Stromal cell of bone marrow (primary cell): ENCODE measurements around the gene PGLYRP2.
"Not testable (repeated sequence)": the region's sequence is repeated elsewhere in the genome, so short reads cannot be mapped to it uniquely, and the experiment has no call there.

ENCODE experiments used
- DNase-seq: peaks from one replicate; pipeline ENCODE4 v3.0.0-alpha.2; 2012; ENCODE audit warnings: low read depth

PGLYRP2 gene, protein sequence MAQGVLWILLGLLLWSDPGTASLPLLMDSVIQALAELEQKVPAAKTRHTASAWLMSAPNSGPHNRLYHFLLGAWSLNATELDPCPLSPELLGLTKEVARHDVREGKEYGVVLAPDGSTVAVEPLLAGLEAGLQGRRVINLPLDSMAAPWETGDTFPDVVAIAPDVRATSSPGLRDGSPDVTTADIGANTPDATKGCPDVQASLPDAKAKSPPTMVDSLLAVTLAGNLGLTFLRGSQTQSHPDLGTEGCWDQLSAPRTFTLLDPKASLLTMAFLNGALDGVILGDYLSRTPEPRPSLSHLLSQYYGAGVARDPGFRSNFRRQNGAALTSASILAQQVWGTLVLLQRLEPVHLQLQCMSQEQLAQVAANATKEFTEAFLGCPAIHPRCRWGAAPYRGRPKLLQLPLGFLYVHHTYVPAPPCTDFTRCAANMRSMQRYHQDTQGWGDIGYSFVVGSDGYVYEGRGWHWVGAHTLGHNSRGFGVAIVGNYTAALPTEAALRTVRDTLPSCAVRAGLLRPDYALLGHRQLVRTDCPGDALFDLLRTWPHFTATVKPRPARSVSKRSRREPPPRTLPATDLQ

DNA sequence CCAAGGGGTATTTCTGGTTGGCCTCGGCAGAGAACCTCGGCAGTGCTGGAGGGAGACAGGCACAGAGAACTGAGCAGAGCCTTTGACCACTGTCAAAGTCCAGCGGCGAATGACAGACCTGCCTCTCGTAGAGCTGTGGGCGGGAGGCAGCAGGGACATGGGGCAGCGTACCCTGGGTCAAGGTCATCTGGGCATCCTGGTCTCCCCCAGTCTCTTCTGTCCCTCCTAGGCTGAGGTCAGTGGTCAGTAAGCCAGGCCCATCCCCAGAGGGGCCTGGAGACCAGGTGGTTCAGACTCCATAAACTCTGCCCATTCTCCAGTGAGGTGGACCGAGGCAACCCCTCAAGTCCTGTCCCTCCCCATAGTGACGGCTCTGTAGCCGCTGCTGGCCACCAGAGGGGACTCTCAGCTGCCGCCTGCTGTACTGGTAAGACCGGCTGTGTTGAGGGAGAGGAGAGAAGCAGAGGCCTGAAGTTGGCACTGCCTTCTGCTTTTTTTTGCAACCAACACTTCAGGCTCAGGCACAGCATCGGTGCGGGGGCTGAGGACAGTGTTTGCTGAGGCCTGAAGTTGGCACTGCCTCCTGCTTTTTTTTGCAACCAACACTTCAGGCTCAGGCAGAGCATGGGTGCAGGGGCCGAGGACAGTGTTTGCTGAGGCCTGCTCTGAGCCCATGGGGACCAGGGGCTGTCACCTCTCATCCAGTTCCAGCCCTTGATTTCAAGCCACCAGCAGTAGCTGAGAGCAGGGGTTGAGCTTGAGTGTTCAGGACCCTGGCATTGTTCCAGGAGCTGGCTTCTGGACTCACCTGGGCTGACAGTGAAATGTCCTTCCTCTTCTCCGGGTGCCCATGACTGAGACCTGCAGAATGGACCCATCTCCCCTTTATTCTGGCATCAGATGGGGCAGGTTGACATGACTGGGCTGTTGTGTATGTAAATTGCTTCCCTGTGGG, at the start of gene PGLYRP2:
TSS of gene PGLYRP2 (minus strand) at position 111 of the 955 bp plus-strand sequence. CDS start 130 bp downstream, outside the sequence.
- no peak for DNase-seq

DNA sequence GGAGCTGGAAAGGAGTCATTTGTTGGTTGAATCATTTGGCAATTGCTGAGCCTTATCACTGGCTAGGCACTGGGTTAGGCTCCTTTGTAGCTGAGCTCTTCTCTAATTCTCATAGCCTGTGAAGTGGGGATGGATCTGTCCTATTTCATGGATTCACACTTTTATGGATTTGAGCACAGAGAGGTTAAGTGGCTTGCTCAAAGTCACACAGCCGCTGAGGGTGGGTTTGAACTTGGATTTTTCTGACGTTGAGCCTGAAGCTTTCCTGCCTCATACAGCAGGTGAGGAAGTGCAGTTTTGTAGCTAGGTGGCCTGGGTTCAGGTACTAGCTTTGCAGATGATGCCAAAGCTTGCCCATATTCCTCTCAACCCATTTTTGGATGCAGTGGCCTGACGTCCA, 48.4 kb upstream of the PGLYRP2 start:
- DNase-seq, result no peak

DNA sequence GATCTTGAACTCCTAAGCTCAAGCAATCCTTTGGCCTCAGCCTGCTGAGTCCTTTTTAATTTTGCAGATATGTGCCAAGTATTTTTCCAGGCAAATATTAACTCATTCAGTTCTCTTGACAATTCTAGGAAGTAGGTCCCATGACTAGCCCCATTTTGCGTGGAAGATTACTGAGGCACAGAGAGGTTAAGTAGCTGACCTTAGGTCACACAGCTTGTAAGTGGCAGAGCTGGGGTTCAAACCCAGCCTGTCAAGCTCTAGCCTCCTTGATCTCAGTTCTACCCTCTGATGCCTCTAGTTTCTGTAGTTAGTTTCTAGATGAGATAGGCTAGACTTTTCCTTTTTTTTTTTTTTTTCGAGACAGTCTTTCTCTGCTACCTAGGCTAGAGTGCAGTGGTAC, 47.1 kb upstream of the PGLYRP2 start:
- DNase-seq, result no peak

DNA sequence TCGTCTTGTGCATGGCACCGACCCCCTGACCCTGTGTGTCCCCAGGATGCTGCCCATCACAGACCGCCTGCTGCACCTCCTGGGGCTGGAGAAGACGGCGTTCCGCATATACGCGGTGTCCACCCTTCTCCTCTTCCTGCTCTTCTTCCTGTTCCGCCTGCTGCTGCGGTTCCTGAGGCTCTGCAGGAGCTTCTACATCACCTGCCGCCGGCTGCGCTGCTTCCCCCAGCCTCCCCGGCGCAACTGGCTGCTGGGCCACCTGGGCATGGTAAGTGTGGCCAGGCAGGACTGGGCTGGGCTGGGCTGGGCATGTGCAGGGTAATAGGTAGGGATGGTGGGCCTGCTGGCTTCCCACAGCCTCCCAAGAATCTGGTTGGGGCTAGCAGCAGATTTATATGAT, 46.0 kb upstream of the PGLYRP2 start:
- DNase-seq, result no peak

DNA sequence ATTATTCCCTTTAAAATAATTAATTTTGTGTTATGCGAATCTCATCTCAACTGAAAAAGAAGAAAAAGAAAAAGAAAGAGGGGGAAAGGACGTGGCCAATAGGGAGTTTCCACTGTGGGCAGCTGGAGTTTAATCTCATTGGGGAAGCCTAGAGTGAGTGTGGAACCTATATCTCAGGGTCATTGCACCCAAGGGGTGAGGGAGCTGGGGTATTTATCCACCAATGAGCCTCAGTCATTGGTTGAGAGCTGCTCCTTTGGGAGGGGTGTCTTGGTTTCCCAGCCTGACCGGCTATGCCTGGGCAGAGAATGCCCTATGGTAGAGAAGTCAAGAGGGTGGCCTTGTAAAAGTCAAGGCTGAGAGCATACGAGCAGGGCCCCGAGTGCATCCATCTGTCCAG, 45.5 kb upstream of the PGLYRP2 start:
- DNase-seq, result no peak

DNA sequence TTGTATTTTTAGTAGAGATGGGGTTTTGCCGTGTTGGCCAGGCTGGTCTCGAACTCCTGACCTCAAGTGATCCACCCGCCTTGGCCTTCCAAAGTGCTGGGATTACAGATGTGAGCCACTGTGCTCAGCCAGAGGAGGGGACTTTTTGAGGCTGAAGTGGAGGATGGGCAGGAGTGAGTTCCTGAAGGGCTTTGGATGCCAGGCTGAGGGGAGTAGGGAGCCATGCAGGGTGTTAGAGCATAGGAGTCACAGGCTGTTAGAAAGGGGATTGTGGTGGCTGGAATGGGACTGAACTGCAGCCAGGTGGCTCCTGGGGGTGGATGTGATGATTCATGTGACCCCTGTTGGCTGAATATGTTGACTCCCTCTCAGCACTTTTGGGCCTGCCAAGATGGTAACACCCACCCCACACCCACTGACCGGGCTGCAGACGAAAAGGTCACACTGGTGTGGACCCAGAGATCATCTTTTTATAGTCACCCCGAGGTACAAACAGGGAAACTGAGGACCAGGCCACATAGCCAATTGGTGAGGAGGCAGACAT, 40.2 kb upstream of the PGLYRP2 start:
- DNase-seq, result no peak

DNA sequence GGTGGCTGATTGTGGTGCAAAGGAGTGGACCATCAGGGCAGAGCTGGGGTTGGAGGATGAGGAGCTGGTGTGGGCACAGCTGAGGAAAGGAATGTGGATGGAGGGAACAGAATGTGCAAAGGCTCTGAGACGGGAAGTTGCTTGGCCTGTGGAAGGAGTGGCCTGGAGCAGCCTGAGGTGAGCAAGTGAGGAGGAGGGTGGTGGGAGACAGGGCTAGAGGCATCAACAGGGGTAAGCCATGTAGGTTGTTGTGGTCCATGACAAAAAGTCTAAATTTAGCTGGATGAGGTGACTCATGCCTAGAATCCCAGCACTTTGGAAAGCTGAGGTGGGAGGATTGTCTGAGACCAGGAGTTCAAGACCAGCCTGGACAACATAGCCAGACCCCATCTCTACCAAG, 38.5 kb upstream of the PGLYRP2 start:
- no peak for DNase-seq

DNA sequence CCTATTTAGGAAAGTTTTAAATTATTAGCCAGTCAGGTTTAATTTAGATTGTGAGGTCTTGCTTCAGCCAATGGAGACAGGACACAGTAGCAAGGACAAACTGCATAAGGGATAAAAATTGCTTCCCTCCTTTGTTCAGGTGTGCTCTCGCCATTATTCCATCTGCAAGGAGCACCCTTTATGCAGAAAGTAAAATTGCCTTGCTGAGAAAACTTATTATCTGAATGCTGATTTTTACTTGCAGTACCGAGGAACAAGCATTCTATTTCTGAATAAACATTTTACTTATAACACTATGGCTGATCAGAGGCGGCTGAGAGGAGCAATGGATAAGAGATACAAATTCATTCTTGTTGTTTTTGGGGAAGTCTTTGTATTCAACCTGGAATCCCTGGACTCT, 37.1 kb upstream of the PGLYRP2 start:
- DNase-seq, result no peak

DNA sequence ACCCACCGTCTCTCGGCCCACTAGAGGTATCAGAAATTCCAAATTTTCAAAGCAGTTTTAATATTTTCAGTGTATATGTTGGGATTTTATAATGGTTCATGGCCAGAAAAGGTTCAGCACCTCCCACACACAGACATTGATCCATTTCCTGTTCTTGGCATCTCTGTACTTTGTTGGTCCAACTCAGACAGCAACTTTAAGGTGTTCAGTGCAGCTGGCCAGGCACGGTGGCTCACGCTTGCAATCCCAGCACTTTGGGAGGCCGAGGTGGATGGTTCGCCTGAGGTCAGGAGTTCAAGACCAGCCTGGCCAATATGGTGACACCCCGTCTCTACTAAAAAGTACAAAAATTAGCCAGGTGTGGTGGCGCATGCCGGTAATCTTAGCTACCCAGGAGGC, 35.9 kb upstream of the PGLYRP2 start:
- not testable (repeated sequence) for DNase-seq

DNA sequence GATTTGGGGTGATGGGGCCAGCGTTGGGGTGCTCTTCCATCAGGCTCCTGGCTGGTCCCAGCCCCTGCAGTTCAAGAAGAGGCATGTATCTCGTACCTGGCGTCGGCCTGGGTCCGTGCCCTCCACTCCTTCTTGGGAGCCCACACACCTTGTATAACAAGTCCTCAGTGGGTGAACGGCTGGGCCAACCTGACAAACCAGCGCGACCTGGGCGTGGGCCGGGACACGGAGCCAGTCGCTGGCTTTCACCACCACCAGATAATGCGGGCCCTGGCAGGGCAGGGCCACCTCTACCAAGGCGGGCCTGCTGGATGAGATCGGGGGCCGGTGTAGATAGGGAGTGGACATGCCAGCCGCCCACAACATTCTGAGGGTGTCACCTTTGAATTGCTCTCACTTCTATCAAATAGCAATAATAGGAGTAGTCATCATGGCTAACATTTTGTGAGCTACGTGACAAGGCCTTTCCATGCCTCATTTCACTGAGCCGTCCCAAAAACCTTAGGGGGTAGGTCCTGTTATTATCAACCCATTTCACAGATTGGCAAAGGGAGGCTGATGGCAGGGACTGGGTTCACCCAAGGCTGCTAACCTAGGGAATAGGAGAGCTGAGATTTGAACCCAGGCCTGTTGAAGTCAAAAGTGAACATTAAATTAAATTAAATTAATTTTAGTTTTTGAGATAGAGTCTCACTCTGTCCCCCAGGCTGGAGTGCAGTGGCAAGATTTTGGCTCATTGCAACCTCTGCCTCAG, 32.5 kb upstream of the PGLYRP2 start:
- no peak for DNase-seq

DNA sequence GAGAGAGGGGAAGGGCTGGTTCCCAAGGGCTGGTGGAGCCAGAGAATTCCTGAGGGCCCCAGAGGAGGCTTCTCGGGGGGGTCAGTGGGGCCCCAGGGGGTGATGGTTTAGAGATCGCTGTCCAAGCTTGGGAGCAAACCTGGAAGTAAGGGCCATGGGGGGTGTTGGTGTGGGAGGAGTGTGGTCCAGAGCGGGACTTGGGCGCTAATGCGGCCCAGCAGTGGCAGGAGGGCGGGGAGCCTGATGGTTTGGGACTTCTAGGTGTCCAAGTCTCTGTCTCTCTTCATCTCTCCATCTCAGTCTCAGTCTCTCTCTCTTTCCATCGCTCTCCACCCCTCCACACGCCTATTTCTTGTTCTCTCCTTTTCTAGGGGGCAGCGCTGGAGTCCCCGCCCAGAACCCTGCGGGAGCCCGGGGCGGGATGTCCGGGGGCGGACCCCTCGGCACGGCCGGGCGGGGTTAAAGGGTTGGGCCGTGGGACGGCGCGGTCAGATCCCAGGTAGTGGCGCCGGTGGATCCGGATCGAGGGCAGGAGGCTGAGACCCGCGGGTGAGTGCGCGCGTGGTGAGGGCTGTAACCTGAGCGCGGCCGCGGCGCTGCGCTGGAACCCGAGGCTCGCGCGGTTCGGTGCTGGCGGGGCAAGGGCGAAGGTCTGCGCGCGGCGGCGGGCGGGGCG, 28.9 kb upstream of the PGLYRP2 start, which contains the start of gene CYP4F22:
TSS of gene CYP4F22 (plus strand) at position 491 of the 676 bp plus-strand sequence. CDS start 16,812 bp downstream, outside the sequence.
- DNase-seq, result no peak

DNA sequence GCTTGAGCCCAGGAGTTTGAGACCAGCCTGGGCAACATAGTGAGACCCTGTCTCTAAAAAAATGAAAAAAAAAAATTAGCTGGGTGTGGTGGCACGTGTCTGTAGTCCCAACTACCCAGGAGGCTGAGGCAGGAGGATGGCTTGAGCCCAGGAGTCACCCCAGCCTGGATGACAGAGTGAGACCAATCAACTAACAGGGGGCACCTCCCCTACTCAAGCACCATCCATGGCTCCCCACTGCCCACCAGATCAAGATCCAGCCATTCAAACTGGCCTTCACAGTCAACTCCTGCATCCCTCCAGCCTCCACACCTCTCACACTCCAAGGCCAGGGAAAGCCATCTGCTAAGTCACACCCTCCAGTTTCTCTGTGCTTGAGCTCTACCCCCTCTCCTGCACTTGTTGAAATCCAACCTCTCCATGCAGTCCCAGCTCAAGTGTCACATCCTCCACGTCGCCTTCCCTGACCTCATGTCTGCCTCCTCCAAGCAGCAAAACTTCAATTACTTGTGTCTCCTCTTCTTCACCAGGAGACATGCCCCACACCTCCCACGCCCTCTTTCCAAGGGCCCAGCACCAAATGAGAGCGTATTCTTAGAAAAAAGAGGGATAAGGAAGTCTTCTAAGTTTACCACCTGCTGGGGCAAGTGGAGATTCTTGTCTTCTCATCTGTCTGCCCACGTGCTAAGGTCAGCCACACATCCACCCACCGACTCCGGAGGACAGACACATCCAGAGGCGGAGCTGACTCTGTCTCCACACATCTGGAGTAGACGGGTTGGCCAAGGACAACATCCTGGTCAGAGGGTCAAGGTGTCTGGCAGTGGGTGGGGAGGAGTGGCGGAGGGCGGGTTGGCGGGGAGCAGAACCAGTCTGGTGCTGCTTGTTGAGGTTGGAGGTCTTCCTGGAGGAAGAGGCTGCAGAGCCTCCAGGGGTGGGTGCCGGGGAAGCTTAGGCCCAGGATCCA, 28.1 kb upstream of the PGLYRP2 start:
- DNase-seq, result no peak

DNA sequence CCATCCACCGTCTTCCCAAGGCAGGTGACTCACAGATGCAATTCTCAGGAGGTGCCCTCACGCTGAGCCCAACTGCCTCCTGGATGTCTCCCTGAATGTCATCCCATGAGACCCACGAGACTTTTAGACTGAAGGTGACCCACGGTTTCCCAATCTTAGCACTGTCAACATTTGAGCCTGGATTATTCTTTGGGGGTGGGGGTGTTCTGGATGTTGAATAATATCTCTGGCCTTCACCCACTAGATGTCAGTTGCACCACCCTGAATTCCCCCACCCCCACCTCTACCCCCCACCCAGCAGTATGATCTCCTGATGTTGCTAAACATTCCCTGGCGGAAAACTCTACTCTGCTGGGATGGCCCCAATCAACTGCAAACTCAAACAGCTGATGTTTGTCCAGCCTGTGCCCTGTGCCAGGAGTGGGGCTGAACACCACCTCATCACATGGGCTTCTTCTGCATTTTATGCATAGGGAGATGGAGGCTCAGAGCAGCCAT, 26.8 kb upstream of the PGLYRP2 start:
- DNase-seq, result no peak

DNA sequence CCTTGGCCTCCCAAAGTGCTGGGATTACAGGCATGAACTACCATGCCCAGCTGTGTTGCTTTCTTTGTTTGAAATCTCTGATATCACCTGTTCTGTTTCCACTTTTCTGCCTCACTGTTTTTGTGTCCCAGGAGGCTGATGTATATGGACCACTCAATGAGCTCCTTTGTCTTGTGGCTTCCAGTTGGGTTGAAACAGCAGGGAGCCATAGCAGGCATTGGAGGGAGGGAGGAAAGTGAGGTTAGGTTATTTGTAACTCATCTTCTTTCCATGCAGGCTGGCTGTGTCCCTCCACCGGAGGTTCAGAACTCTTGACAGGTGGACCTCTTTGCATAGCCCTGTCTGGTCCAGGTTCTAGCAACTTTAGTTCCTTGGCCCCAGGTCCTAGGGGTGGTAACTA, 23.0 kb upstream of the PGLYRP2 start:
- no peak for DNase-seq

DNA sequence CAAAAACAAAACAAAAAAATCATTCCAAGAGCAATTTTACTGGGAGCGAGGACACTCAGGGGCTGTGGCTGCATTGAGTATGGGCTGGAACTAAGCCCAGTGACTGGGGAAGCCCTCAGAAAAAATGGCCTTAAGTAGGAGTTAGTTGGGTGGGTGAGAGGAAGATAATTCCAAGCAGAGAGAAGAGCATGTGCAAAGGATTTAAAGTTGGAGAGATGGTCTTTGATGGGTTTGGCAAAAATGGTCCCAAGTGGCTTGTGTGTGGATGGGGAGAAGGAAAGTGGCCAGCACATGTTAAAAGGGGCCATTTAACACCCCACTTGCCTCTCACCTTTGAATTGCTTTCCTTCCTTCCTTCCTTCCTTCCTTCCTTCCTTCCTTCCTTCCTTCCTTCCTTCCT, 22.3 kb upstream of the PGLYRP2 start:
- no peak for DNase-seq

DNA sequence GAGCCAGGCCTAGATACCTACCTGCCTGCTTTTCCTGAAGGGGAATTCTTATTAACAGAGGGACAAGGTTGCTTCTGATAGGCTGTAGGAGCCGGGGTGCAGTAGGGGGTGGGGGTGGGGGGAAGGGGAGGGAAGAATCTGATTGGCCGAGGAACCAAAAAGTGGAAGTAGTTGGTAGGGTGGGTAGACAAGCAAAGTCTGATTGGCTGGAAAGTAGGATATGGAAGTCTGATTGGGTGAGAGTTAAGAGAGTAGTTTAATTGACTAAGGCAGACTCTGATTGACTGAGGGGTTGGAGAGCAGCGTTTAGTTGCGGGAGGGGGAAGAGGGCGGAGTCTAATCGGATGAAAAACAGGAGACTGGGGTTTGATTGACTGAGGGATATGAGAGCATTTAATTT, 19.6 kb upstream of the PGLYRP2 start:
- DNase-seq, result no peak

DNA sequence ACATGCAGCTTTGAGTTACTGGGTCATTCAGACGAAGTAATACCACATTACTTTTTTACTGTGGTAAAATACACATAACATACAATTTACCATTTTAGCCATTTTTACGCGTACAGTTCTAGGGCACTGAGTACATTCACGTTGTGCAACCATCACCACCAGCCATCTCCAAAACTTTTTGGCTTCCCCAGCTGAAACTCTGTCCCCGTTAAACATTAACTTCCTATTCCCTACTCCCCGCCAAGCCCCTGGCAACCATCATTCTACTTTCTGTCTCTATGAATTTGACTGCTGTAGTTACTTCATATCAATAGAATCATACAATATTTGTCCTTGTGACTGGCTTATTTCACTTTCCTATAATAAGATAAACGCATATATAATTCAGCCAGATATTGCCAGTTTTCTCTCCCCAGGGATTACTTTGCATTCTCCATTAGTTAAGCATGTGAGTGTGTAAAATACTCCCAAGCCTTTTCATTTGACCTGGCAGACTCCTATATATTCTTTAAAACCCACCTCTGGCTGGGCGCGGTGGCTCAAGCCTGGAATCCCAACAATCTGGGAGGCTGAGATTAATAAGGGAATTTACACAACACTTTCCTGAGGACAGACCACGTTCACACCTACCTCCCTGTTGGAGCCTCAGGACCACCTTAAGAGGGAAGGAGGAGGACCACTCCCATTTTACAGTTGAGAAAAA, 19.0 kb upstream of the PGLYRP2 start:
- no peak for DNase-seq

DNA sequence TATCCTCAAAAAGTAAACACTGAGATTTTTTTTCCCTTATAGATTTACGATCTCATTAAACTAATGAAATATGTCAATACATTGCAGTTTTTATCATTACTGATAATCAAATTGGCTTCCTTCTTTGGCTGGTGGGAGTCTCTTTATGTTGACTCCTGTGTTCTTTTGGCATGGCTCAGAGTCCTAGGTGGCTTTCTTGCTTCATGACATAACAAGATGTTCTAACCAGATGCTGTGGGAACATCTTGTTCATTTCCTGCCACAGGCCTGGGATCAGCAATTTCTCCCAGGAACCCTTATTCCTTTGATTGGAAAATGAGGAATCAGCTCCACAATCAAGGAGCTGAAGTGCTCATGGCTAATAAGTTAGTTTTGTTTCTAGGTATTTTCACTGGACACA, 15.8 kb upstream of the PGLYRP2 start:
- no peak for DNase-seq
